ENCODE results near the gene KCNH4. TPM values are rescaled to one million over a fixed set of nuclear protein-coding genes. Genes with fewer than 3 reads are reported as not detected.
"Not testable (repeated sequence)": the region's sequence is repeated elsewhere in the genome, so short reads cannot be mapped to it uniquely, and the experiment has no call there.

The KCNH4 gene
- total and polyA plus RNA-seq, 9 of the 15 experiments (the other 6 are each of a cell fraction or from before 2014, with no cell fraction given), result 0.10 to 1.8 (median 0.50) TPM

GRCh38 chr17:42219280-42219679 is 38.3 kb upstream of the KCNH4 start:
- H3K4me1 ChIP-seq (replicated peaks in 1 of 2; ENCODE audit: control insufficient read depth in 2 of 2, insufficient read depth in 2 of 2, low read length in 2 of 2); H3K9me1 ChIP-seq (ENCODE audit: control insufficient read depth, insufficient read depth, low read length); intact Hi-C loops (cut with micrococcal nuclease); H3K4me2 ChIP-seq (ENCODE audit: insufficient read depth, low read length); H4K20me1 ChIP-seq (replicated peaks; ENCODE audit: control insufficient read depth, insufficient read depth, low read length); ATAC-seq; in situ Hi-C loops (cut with MboI); CTCF ChIA-PET (ENCODE audit: low intra/inter-chr PET ratio); POLR2A ChIA-PET; BruUV-seq (replicated peaks); H3K79me2 ChIP-seq (ENCODE audit: control insufficient read depth, insufficient read depth, low read length); H3K27ac ChIP-seq (ENCODE audit: extremely low read depth, low read depth, low read length); H3K4me3 ChIP-seq; DNase-seq (ENCODE audit: extremely low read depth in 1 of 4, low spot score in 3 of 4); H3K27me3 ChIP-seq (ENCODE audit: control insufficient read depth in 2 of 2, insufficient read depth in 2 of 2, low read length in 2 of 2); H3K9ac ChIP-seq (ENCODE audit: insufficient read depth in 1 of 2, low read depth in 2 of 2, low read length in 2 of 2); FAIRE-seq; H3K9me3 ChIP-seq (replicated peaks; ENCODE audit: control insufficient read depth, insufficient read depth, low read depth, low read length); H2AFZ ChIP-seq (ENCODE audit: low read depth, low read length): not testable (repeated sequence)
- no CpG with 5 or more reads among the region's 17 CpGs for WGBS (ENCODE audit: insufficient coverage, low coverage, missing lambda C conversion rate)
- H3K36me3 ChIP-seq (ENCODE audit: control insufficient read depth, insufficient read depth, low read length), result peaks cover 86% of the 10 kb centered on the region

GRCh38 chr17:42214156-42214555 is 33.2 kb upstream of the KCNH4 start:
- no peak for ATAC-seq
- H3K4me1 ChIP-seq (replicated peaks in 1 of 2; ENCODE audit: control insufficient read depth in 2 of 2, insufficient read depth in 2 of 2, low read length in 2 of 2), result no peaks in the 10 kb centered on the region
- no peak overlapping the region for H3K9ac ChIP-seq (ENCODE audit: insufficient read depth in 1 of 2, low read depth in 2 of 2, low read length in 2 of 2)
- WGBS (ENCODE audit: insufficient coverage, low coverage, missing lambda C conversion rate), result 58% methylated on average over 2 of the region's 2 CpGs
- H3K9me1 ChIP-seq (ENCODE audit: control insufficient read depth, insufficient read depth, low read length), result no peaks in the 10 kb centered on the region
- FAIRE-seq, result no peak
- no peak for DNase-seq (ENCODE audit: extremely low read depth in 1 of 4, low spot score in 3 of 4)
- POLR2A ChIA-PET, result interaction anchor here (0.7 kb wide), 1 partner anchor 17 kb away, joined by 4 read pairs; no protein-coding TSS in a partner anchor
- H3K36me3 ChIP-seq (ENCODE audit: control insufficient read depth, insufficient read depth, low read length), result peaks cover 96% of the 10 kb centered on the region
- H3K4me3 ChIP-seq, result no peak overlapping the region
- no peak overlapping the region for H2AFZ ChIP-seq (ENCODE audit: low read depth, low read length)
- no peak overlapping the region for H3K4me2 ChIP-seq (ENCODE audit: insufficient read depth, low read length)
- H3K79me2 ChIP-seq (ENCODE audit: control insufficient read depth, insufficient read depth, low read length), result no peaks in the 10 kb centered on the region
- intact Hi-C loops (cut with micrococcal nuclease), result no loop called here
- no TSS peak for BruUV-seq (replicated peaks)
- TF ChIP-seq MECOM (CRISPR knock-in tag; IDR thresholded peaks at IDR 0.05) (no peak), CEBPG (CRISPR knock-in tag; IDR thresholded peaks at IDR 0.05) (no peak), CEBPG (tag; conservative IDR thresholded peaks at IDR 0.05 in 1 of 2, IDR thresholded peaks at IDR 0.05 in 1 of 2) (peak in 1 of 2 experiments; percentile 40; a peak in 2 of 4 replicates)
- H3K27ac ChIP-seq (ENCODE audit: extremely low read depth, low read depth, low read length), result no peak overlapping the region
- H3K27me3 ChIP-seq (ENCODE audit: control insufficient read depth in 2 of 2, insufficient read depth in 2 of 2, low read length in 2 of 2), result no peaks in the 10 kb centered on the region
- in situ Hi-C loops (cut with MboI), result no loop called here
- H3K9me3 ChIP-seq (replicated peaks; ENCODE audit: control insufficient read depth, insufficient read depth, low read depth, low read length), result no peaks in the 10 kb centered on the region
- CTCF ChIA-PET (ENCODE audit: low intra/inter-chr PET ratio), result no interaction called here
- no peaks in the 10 kb centered on the region for H4K20me1 ChIP-seq (replicated peaks; ENCODE audit: control insufficient read depth, insufficient read depth, low read length)

All from K562 (cell line).